Neural cell (in vitro differentiated cells): ENCODE data around the gene HCST.

Experiments
- EP300 ChIP-seq: fragments of 450-650 bp; conservative IDR thresholded peaks from 2 replicates; pipeline ENCODE4 v1.6.1; 2014; ENCODE audit warnings: antibody characterized with exemption, mild to moderate bottlenecking, moderate library complexity; ENCODE audit not compliant: poor library complexity, severe bottlenecking
- EZH2 ChIP-seq: fragments of 200-600, 300-800 bp; shearing (Covaris generic), sonication (generic); IDR thresholded peaks from 2 replicates; pipeline ENCODE4 v1.6.1; 2014; ENCODE audit warnings: antibody characterized with exemption, low read length, borderline replicate concordance, mild to moderate bottlenecking; ENCODE audit not compliant: insufficient read depth, poor library complexity, severe bottlenecking
- POLR2AphosphoS5 ChIP-seq: IDR thresholded peaks from 2 replicates; pipeline ENCODE4 v1.6.1; 2012
- TF ChIP-seq, protein P1 (sequence below): fragments of 450-650 bp; IDR thresholded peaks from 2 replicates; pipeline ENCODE4 v1.5.1; 2014; ENCODE audit warnings: antibody characterized with exemption, mild to moderate bottlenecking, moderate library complexity; ENCODE audit not compliant: poor library complexity, severe bottlenecking
- TF ChIP-seq, protein P2 (sequence below): IDR thresholded peaks from 2 replicates; pipeline ENCODE4 v1.6.1; 2012; ENCODE audit warnings: borderline replicate concordance

DNA sequence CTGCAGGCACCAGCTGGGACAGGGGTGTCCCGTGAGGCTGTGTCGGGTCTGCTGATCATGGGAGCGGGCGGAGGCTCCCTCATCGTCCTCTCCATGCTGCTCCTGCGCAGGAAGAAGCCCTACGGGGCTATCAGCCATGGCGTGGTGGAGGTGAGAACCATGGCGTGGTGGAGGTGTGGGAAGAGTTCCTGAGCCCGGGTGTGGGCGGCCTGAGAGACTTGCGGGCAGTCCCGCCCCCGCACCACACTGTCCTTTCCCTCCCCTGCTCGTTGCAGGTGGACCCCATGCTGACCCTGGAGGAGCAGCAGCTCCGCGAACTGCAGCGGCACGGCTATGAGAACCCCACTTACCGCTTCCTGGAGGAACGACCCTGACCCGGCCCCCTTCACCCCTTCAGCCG is 23.3 kb upstream of the HCST start:
- TF ChIP-seq, protein P1, sequence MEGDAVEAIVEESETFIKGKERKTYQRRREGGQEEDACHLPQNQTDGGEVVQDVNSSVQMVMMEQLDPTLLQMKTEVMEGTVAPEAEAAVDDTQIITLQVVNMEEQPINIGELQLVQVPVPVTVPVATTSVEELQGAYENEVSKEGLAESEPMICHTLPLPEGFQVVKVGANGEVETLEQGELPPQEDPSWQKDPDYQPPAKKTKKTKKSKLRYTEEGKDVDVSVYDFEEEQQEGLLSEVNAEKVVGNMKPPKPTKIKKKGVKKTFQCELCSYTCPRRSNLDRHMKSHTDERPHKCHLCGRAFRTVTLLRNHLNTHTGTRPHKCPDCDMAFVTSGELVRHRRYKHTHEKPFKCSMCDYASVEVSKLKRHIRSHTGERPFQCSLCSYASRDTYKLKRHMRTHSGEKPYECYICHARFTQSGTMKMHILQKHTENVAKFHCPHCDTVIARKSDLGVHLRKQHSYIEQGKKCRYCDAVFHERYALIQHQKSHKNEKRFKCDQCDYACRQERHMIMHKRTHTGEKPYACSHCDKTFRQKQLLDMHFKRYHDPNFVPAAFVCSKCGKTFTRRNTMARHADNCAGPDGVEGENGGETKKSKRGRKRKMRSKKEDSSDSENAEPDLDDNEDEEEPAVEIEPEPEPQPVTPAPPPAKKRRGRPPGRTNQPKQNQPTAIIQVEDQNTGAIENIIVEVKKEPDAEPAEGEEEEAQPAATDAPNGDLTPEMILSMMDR: no peak
- no peak for TF ChIP-seq EZH2
- TF ChIP-seq EP300: no peak
- TF ChIP-seq, protein P2, sequence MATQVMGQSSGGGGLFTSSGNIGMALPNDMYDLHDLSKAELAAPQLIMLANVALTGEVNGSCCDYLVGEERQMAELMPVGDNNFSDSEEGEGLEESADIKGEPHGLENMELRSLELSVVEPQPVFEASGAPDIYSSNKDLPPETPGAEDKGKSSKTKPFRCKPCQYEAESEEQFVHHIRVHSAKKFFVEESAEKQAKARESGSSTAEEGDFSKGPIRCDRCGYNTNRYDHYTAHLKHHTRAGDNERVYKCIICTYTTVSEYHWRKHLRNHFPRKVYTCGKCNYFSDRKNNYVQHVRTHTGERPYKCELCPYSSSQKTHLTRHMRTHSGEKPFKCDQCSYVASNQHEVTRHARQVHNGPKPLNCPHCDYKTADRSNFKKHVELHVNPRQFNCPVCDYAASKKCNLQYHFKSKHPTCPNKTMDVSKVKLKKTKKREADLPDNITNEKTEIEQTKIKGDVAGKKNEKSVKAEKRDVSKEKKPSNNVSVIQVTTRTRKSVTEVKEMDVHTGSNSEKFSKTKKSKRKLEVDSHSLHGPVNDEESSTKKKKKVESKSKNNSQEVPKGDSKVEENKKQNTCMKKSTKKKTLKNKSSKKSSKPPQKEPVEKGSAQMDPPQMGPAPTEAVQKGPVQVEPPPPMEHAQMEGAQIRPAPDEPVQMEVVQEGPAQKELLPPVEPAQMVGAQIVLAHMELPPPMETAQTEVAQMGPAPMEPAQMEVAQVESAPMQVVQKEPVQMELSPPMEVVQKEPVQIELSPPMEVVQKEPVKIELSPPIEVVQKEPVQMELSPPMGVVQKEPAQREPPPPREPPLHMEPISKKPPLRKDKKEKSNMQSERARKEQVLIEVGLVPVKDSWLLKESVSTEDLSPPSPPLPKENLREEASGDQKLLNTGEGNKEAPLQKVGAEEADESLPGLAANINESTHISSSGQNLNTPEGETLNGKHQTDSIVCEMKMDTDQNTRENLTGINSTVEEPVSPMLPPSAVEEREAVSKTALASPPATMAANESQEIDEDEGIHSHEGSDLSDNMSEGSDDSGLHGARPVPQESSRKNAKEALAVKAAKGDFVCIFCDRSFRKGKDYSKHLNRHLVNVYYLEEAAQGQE: no peak
- no peak for TF ChIP-seq POLR2AphosphoS5
